Fibroblast of pulmonary artery (primary cell): ENCODE data around the gene PRRT3.

Experiments used
- DNase-seq: peaks from one replicate; pipeline ENCODE4 v3.0.0-alpha.2; 2010; ENCODE audit warnings: low read depth
- H3K4me3 ChIP-seq: replicated peaks from 2 replicates; pipeline ENCODE4 v1.5.1; 2011; ENCODE audit warnings: low read depth, mild to moderate bottlenecking, control low read depth, low read length, moderate library complexity
- CTCF ChIP-seq: IDR thresholded peaks from 2 replicates; pipeline ENCODE4 v1.5.1; 2011; ENCODE audit warnings: mild to moderate bottlenecking, control low read depth, low read length, inconsistent platforms; ENCODE audit errors: missing control alignments

Gene PRRT3

GRCh38 chr3:9976721-9977709, 24.8 kb upstream of the PRRT3 start:
- DNase-seq = peak; percentile 98
- no peak for TF ChIP-seq CTCF
- no peak overlapping the region for H3K4me3 ChIP-seq

- no peak overlapping the region for H3K4me3 ChIP-seq
- DNase-seq = peak; percentile 61
- TF ChIP-seq CTCF = no peak
Measured at GRCh38 chr3:9970020-9970652, 17.9 kb upstream of the PRRT3 start.

DNA sequence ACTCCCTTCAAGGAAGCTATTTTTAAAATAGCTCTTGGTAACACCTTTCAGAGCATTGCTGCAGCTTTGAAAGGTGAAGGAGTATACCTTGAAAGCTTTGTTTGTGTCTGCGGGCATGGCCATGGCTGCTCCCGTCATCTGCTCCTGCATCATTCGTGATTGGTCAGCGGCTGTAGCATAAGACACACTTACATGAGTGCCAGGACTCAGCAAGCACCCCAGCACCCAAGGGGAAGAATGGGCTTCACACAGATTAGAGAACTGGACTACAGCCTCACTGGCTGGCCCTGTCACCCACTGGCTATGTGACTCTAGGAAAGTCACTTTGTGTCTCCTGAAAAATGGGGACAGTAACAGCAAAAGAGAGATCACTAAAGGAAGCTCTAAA, 17.4 kb upstream of the PRRT3 start:
- no peak for TF ChIP-seq CTCF
- no peak overlapping the region for H3K4me3 ChIP-seq
- no peak for DNase-seq

DNA sequence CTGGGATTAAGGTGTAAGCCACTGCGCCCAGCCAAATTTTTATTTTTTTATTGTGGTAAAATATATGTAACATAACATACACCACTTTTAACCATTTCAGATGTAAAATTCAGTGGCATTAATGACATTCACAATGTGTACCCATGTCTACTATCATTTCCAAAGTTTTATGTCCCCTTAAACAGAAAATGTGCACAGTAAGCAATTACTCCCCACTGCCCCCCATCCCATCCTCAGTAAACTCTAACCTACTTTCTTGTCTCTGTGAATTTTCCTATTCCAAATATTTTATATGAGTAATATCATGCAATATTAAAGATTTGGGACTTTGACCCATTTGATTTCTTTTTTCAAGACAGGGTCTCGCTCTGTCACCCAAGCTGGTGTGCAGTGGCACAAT, 14.6 kb upstream of the PRRT3 start:
- no peak for DNase-seq
- no peak overlapping the region for H3K4me3 ChIP-seq
- no peak for TF ChIP-seq CTCF

DNA sequence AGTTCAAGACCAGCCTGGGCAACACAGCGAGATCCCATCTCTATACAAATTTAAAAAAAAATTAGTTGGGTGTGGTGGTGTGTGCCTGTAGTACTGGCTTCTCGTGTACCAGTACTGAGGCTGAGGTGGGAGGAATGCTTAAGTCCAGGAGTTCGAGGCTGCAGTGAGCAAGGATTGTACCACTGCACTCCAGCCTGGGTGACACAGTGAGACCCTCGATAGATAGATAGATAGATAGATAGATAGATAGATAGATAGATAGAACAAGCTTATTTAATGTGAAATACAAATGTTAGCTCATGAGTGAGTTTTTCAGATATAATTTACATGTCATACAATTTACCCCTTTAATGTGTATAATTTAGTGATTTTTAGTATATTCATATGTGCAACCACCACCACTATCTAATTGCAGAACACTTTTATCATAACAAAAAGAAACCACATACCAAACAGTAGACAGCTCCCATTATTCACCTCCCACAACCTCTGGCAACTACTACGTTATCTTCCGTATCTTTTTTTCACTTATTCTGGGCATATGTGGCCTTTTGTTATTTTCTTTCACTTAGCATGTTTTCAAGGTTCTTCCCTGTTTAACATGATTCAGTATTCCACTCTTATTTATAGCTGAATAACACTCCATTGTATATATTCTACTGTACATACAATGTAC, 13.1 kb upstream of the PRRT3 start:
- no peak for DNase-seq
- H3K4me3 ChIP-seq = no peak overlapping the region
- TF ChIP-seq CTCF = no peak

DNA sequence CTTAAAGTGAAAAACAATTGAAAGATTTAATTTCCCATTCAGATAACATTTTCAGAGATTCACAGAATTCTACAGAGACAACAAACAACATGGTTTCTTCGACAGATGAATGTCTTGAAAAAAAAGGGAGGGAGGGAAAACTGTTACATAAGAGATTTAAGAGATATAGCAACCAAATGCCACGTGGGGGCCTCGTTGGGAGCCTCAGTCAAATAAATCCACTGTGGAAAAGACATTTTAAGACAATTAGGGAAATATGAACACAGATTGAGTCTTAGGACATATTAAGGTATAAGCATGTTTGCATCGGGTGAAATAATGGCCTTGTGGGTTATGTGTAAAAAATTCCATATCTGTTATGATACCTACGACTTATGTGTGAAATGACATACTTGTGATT, 5.0 kb upstream of the PRRT3 start:
- H3K4me3 ChIP-seq = no peak overlapping the region
- TF ChIP-seq CTCF = no peak
- no peak for DNase-seq
